HepG2 (cell line): ENCODE data around the gene SMAP2. TPM values are rescaled to one million over a fixed set of nuclear protein-coding genes. Genes with fewer than 3 reads are reported as not detected.
A peak's percentile ranks its signal among the peaks of the same experiment; 100 is the strongest.

ENCODE experiments used
- ATF6 ChIP-seq: sonication (generic); formaldehyde crosslinking; conservative IDR thresholded peaks from 2 replicates; pipeline ENCODE4 v1.4.0; 2020; ENCODE audit warnings: missing genetic modification reagents
- FIP1L1 ChIP-seq: fragments of 200-400 bp; formaldehyde crosslinking; IDR thresholded peaks from 2 replicates; pipeline ENCODE4 v1.6.1; 2018; ENCODE audit warnings: low read depth, mild to moderate bottlenecking, low read length, moderate library complexity, borderline replicate concordance; ENCODE audit not compliant: insufficient read depth
- FOXP1 ChIP-seq, 2 experiments: fragments of 450-650 bp in 1 of 2; IDR thresholded peaks; 2 replicates each; pipeline ENCODE4 v1.6.1; 2017 to 2018; ENCODE audit warnings: antibody characterized with exemption in 1 of 2
- HDAC2 ChIP-seq: sonication (generic); formaldehyde crosslinking; IDR thresholded peaks from 2 replicates; pipeline ENCODE4 v1.4.0; 2020; ENCODE audit warnings: missing genetic modification reagents
- HNRNPUL1 ChIP-seq: fragments of 200-400 bp; formaldehyde crosslinking; IDR thresholded peaks from 2 replicates; pipeline ENCODE4 v1.6.1; 2017; ENCODE audit warnings: low read depth, mild to moderate bottlenecking, low read length, moderate library complexity
- KDM2A ChIP-seq: sonication (generic); formaldehyde crosslinking; IDR thresholded peaks from 2 replicates; pipeline ENCODE4 v1.4.0; 2020; ENCODE audit warnings: low read depth, missing genetic modification reagents, borderline replicate concordance
- MAFK ChIP-seq, 2 experiments: IDR thresholded peaks in 1 of 2; conservative IDR thresholded peaks in 1 of 2; 2 replicates each; pipeline ENCODE4 v1.6.1; 2011; ENCODE audit warnings: improper control_type of control experiment in 2 of 2, low read length in 2 of 2
- SMYD3 ChIP-seq: sonication (generic); formaldehyde crosslinking; IDR thresholded peaks from 2 replicates; pipeline ENCODE4 v1.8.1; 2023; ENCODE audit warnings: mild to moderate bottlenecking, missing genetic modification reagents
- SP2 ChIP-seq: sonication (generic); formaldehyde crosslinking; IDR thresholded peaks from 2 replicates; pipeline ENCODE4 v1.5.1; 2020; ENCODE audit warnings: mild to moderate bottlenecking, missing genetic modification reagents
- TAF1 ChIP-seq: sonication (generic); formaldehyde crosslinking; IDR thresholded peaks from 2 replicates; pipeline ENCODE4 v1.4.0; 2020; ENCODE audit warnings: missing genetic modification reagents
- TIGD3 ChIP-seq: sonication (generic); formaldehyde crosslinking; IDR thresholded peaks from 2 replicates; pipeline ENCODE4 v1.5.1; 2020; ENCODE audit warnings: mild to moderate bottlenecking, missing genetic modification reagents, borderline replicate concordance
- ZBTB38 ChIP-seq: sonication (generic); formaldehyde crosslinking; IDR thresholded peaks from 2 replicates; pipeline ENCODE4 v1.5.1; 2020; ENCODE audit warnings: mild to moderate bottlenecking, missing genetic modification reagents
- ZKSCAN1 ChIP-seq: fragments of 150-350 bp; IDR thresholded peaks from 2 replicates; pipeline ENCODE4 v1.6.1; 2014; ENCODE audit warnings: low read length
- ZMAT5 ChIP-seq: sonication (generic); formaldehyde crosslinking; IDR thresholded peaks from 2 replicates; pipeline ENCODE4 v1.5.0; 2020; ENCODE audit warnings: mild to moderate bottlenecking, low read depth, missing genetic modification reagents, borderline replicate concordance
- ZMYM3 ChIP-seq: sonication (generic); formaldehyde crosslinking; IDR thresholded peaks from 2 replicates; pipeline ENCODE4 v1.5.1; 2020; ENCODE audit warnings: mild to moderate bottlenecking, missing genetic modification reagents
- ZNF230 ChIP-seq: sonication (generic); formaldehyde crosslinking; IDR thresholded peaks from 2 replicates; pipeline ENCODE4 v1.4.0; 2020; ENCODE audit warnings: mild to moderate bottlenecking, missing genetic modification reagents
- ZNF234 ChIP-seq: sonication (generic); formaldehyde crosslinking; conservative IDR thresholded peaks from 2 replicates; pipeline ENCODE4 v1.5.1; 2020; ENCODE audit warnings: mild to moderate bottlenecking, missing genetic modification reagents
- ZNF772 ChIP-seq: sonication (generic); formaldehyde crosslinking; IDR thresholded peaks from 2 replicates; pipeline ENCODE4 v1.5.0; 2020; ENCODE audit warnings: mild to moderate bottlenecking, missing genetic modification reagents
- ZNF788 ChIP-seq: sonication (generic); formaldehyde crosslinking; IDR thresholded peaks from 2 replicates; pipeline ENCODE4 v1.5.0; 2020; ENCODE audit warnings: mild to moderate bottlenecking, missing genetic modification reagents, borderline replicate concordance
- ZNF816 ChIP-seq: sonication (generic); formaldehyde crosslinking; IDR thresholded peaks from 2 replicates; pipeline ENCODE4 v1.8.0; 2022; ENCODE audit warnings: missing genetic modification reagents, mild to moderate bottlenecking, borderline replicate concordance
- ZSCAN20 ChIP-seq: sonication (generic); formaldehyde crosslinking; IDR thresholded peaks from 2 replicates; pipeline ENCODE4 v1.4.0; 2020; ENCODE audit warnings: missing genetic modification reagents, mild to moderate bottlenecking, borderline replicate concordance
- ZXDC ChIP-seq: sonication (generic); formaldehyde crosslinking; IDR thresholded peaks from 2 replicates; pipeline ENCODE4 v1.5.0; 2020; ENCODE audit warnings: mild to moderate bottlenecking, missing genetic modification reagents
- ZZZ3 ChIP-seq: sonication (generic); formaldehyde crosslinking; IDR thresholded peaks from 2 replicates; pipeline ENCODE4 v1.4.0; 2020; ENCODE audit warnings: missing genetic modification reagents, mild to moderate bottlenecking, borderline replicate concordance
- polyA plus RNA-seq, 8 experiments: library from polyadenylated mRNA; depleted of rRNA in 3 of 8; stranded (reverse) in 7 of 8; unstranded in 1 of 8; fragments of >200 nt; fragmentation: Illumina TruSeq in 4 of 8; extraction: Trizol in 4 of 8; gene quantifications; 2 replicates each; pipeline versions ENCODE4 v1.2.1 to v1.2.3, GENCODE V29; 2011 to 2016; ENCODE audit warnings: low read depth in 4 of 8, missing spikeins in 1 of 8, mixed read lengths in 1 of 8; ENCODE audit not compliant: insufficient read depth in 1 of 8
- total RNA-seq, 5 experiments: library from RNA; depleted of rRNA; stranded (reverse); fragments of >200 nt; fragmentation: Illumina TruSeq; extraction: Trizol; gene quantifications; 2 replicates each; pipeline ENCODE4 v1.2.3, GENCODE V29; 2016; ENCODE audit warnings: low read depth in 1 of 5

Gene SMAP2
- total and polyA plus RNA-seq, 2 of the 13 experiments (the other 11 are each of a cell fraction or from before 2014, with no cell fraction given): 19.0 to 22.3 TPM

- no peak for TF ChIP-seq ZMAT5
- TF ChIP-seq ZNF230 (CRISPR knock-in tag): no peak
- no peak; the same call in 1 of the 2 replicates for TF ChIP-seq ZNF788 (CRISPR knock-in tag)
- no peak for TF ChIP-seq ZXDC (CRISPR knock-in tag)
- TF ChIP-seq TIGD3 (CRISPR knock-in tag): no peak
- peak; percentile 66 for TF ChIP-seq HDAC2
- no peak for TF ChIP-seq FIP1L1
- TF ChIP-seq ZBTB38 (CRISPR knock-in tag): no peak
- TF ChIP-seq ZNF816 (CRISPR knock-in tag): no peak
- no peak for TF ChIP-seq SP2 (CRISPR knock-in tag)
- TF ChIP-seq ZKSCAN1: no peak
- no peak for TF ChIP-seq ZNF234
- no peak for TF ChIP-seq HNRNPUL1
- no peak for TF ChIP-seq MAFK (conservative IDR thresholded peaks at IDR 0.05 in 1 of 2, IDR thresholded peaks at IDR 0.05 in 1 of 2; ENCODE audit: low read length in 2 of 2)
- TF ChIP-seq ZNF772 (CRISPR knock-in tag): no peak
- no peak for TF ChIP-seq ZSCAN20 (CRISPR knock-in tag)
- no peak for TF ChIP-seq FOXP1 (IDR thresholded peaks at IDR 0.05)
- peak; percentile 92 for TF ChIP-seq FOXP1 (CRISPR knock-in tag; IDR thresholded peaks at IDR 0.05)
- TF ChIP-seq ZZZ3 (CRISPR knock-in tag): no peak
- no peak for TF ChIP-seq SMYD3 (CRISPR knock-in tag)
- no peak for TF ChIP-seq TAF1 (CRISPR knock-in tag)
- TF ChIP-seq ZMYM3 (CRISPR knock-in tag): peak; percentile 94
- TF ChIP-seq ATF6 (CRISPR knock-in tag): no peak
- TF ChIP-seq KDM2A (CRISPR knock-in tag): 0 out of 2 replicates have a peak, but pooled peaks have one; percentile 43
Observed at GRCh38 chr1:40383488-40384412, 10.2 kb downstream of the SMAP2 start (continued).
